ENCODE measurements around the gene CCDC185. TPM values are rescaled to one million over a fixed set of nuclear protein-coding genes. Genes with fewer than 3 reads are reported as not detected.
"Not testable (repeated sequence)": the region's sequence is repeated elsewhere in the genome, so short reads cannot be mapped to it uniquely, and the experiment has no call there.

The CCDC185 gene
- total RNA-seq, 3 donors from 2014 or later, result not detected

DNA sequence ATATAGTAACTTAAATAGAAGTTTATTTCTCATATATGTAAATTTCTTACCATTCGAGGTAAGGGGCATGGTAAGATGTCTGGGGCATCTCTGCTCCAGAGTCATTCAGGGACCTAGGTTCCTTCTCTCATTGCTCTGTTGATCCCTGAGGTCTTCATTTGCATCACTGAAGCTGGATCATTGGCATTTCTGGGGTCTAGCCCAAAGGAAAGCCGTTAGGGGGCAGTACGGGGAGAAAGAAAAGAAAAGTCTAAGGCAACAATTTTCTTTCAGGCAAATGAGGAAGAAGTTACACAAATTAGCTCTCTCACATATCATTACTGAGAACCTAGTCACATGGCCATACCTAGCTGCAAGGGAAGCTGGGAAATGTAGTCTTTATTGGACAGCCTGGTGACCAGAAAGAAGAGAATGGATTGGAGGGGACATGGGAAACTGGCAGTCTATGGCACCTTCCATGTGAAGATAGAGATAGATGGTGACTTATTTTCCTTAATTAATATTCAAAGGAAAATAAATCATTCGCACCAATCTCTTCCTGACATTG lies 19.1 kb upstream of the CCDC185 start:
- DNase-seq, result no peak
- Histone ChIP-seq H3K9me3 (no peaks in the 10 kb centered on the region), H3K36me3 (ENCODE audit: low read depth) (no peaks in the 10 kb centered on the region), H3K4me1 (ENCODE audit: low read depth) (no peaks in the 10 kb centered on the region), H3K4me3 (no peak overlapping the region)
- intact Hi-C loops (cut with DNase I, micrococcal nuclease), result no loop called here
- ATAC-seq, result no peak
- TF ChIP-seq, protein P1, sequence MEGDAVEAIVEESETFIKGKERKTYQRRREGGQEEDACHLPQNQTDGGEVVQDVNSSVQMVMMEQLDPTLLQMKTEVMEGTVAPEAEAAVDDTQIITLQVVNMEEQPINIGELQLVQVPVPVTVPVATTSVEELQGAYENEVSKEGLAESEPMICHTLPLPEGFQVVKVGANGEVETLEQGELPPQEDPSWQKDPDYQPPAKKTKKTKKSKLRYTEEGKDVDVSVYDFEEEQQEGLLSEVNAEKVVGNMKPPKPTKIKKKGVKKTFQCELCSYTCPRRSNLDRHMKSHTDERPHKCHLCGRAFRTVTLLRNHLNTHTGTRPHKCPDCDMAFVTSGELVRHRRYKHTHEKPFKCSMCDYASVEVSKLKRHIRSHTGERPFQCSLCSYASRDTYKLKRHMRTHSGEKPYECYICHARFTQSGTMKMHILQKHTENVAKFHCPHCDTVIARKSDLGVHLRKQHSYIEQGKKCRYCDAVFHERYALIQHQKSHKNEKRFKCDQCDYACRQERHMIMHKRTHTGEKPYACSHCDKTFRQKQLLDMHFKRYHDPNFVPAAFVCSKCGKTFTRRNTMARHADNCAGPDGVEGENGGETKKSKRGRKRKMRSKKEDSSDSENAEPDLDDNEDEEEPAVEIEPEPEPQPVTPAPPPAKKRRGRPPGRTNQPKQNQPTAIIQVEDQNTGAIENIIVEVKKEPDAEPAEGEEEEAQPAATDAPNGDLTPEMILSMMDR (IDR thresholded peaks at IDR 0.05), result no peak

DNA sequence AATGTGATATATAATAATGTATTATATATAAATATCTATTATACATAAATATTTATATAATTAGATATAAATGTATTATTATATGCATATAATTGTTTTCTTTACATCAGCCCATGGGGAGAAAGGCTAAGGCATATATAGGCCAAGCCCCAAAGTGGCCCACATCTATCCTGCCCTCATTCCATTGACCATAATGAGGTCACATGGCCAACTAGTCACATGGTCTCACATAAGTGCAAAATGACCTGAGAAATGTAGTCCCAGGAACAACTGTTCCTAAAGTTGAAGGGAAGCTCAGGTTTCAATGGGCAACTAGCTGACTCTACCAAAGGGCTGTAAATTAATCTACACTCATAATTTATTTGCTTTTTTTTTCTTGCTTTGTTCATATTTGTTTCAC lies 14.5 kb upstream of the CCDC185 start:
- Histone ChIP-seq H3K4me3 (no peak overlapping the region), H3K36me3 (ENCODE audit: low read depth) (no peaks in the 10 kb centered on the region), H3K4me1 (ENCODE audit: low read depth) (no peaks in the 10 kb centered on the region), H3K9me3 (no peaks in the 10 kb centered on the region)
- intact Hi-C loops (cut with DNase I, micrococcal nuclease), result no loop called here
- DNase-seq (no peak), ATAC-seq (no peak)
- TF ChIP-seq, protein P1 (IDR thresholded peaks at IDR 0.05), result no peak

DNA sequence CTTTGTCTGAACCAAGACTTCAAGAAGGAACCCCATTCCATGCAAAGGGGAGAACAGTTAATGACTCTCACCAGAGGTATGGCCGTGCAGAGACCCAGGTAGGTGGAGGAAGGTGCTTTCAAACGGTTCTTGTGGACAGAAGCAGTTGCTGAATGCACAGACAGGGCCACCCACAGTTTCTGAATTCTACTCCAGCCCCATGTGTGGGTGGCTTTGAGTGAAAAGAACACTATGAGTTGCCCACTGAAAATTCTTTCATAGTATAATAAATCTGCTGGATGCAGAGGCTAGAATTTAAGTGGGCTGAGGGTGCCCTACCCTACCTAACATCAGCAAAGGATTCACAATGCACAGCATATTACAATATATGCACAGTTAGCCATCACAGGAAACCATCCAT lies 7.2 kb upstream of the CCDC185 start:
- H3K9me3 ChIP-seq, result no peaks in the 10 kb centered on the region
- no peak for DNase-seq
- ATAC-seq, result no peak
- H3K36me3 ChIP-seq (ENCODE audit: low read depth), result no peaks in the 10 kb centered on the region
- no peaks in the 10 kb centered on the region for H3K4me1 ChIP-seq (ENCODE audit: low read depth)
- no peak overlapping the region for H3K4me3 ChIP-seq
- intact Hi-C loops (cut with DNase I, micrococcal nuclease), result no loop called here
- TF ChIP-seq, protein P1 (IDR thresholded peaks at IDR 0.05), result no peak

DNA sequence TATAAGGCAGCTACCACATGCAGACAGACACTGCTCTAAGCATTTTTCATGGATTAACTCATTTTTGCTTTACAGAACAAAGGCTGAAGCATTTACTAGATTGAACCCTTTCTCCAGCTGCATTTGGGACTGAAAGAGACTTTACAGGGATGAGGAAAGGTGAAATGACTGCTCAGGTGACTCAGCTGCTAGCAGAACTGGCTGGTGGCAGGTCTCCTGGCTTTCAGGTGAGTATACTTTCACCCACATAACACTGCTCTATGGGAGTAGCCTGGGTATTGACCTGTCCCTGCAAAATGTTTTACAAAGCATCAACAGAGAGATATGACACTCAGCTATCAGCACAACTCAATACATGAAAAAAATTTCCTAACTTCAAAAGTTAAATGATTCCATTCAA lies 2.6 kb upstream of the CCDC185 start:
- no peak for ATAC-seq
- H3K4me1 ChIP-seq (ENCODE audit: low read depth), result no peaks in the 10 kb centered on the region
- no peaks in the 10 kb centered on the region for H3K9me3 ChIP-seq
- TF ChIP-seq, protein P1 (IDR thresholded peaks at IDR 0.05), result no peak
- intact Hi-C loops (cut with DNase I, micrococcal nuclease), result no loop called here
- no peaks in the 10 kb centered on the region for H3K36me3 ChIP-seq (ENCODE audit: low read depth)
- H3K4me3 ChIP-seq, result no peak overlapping the region
- no peak for DNase-seq

GRCh38 chr1:223394242-223394641 lies 1.0 kb downstream of the CCDC185 start:
- Histone ChIP-seq H3K4me3 (no peak overlapping the region), H3K9me3 (no peaks in the 10 kb centered on the region), H3K36me3 (ENCODE audit: low read depth) (no peaks in the 10 kb centered on the region), H3K4me1 (ENCODE audit: low read depth) (no peaks in the 10 kb centered on the region)
- intact Hi-C loops (cut with DNase I, micrococcal nuclease), result no loop called here
- DNase-seq (no peak), ATAC-seq (no peak)
- TF ChIP-seq, protein P1 (IDR thresholded peaks at IDR 0.05), result no peak

DNA sequence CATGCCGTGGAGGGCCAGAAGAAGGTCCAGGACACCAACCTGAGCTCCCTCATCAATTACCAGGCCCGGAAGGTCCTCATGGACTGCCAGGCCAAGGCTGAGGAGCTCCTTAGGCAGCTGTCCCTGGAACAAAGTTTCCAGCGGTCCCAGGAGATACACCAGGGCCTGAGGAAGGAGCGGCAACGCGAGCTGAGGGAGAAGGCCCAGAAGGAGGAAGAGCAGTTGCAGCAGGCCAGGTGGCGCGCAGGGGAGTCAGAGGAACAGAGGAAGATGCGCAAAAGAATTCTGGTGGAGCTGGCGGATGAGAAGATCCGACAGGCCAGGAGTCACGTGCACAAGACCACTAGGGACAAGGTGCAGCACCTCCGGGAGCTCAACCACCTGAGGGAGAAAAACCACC lies 1.5 kb downstream of the CCDC185 start:
- intact Hi-C loops (cut with DNase I, micrococcal nuclease), result no loop called here
- no peaks in the 10 kb centered on the region for H3K36me3 ChIP-seq (ENCODE audit: low read depth)
- ATAC-seq (no peak), DNase-seq (no peak)
- TF ChIP-seq, protein P1 (IDR thresholded peaks at IDR 0.05), result no peak
- H3K9me3 ChIP-seq, result no peaks in the 10 kb centered on the region
- no peaks in the 10 kb centered on the region for H3K4me1 ChIP-seq (ENCODE audit: low read depth)
- H3K4me3 ChIP-seq, result no peak overlapping the region

DNA sequence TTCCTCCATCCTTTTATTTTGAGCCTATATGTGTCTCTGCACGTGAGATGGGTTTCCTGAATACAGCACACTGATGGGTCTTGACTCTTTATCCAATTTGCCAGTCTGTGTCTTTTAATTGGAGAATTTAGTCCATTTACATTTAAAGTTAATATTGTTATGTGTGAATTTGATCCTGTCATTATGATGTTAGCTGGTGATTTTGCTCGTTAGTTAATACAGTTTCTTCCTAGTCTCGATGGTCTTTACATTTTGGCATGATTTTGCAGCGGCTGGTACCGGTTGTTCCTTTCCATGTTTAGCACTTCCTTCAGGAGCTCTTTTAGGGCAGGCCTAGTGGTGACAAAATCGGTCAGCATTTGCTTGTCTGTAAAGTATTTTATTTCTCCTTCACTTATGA lies 6.2 kb downstream of the CCDC185 start:
- H3K9me3 ChIP-seq; DNase-seq; H3K4me3 ChIP-seq; ATAC-seq; H3K36me3 ChIP-seq (ENCODE audit: low read depth); intact Hi-C loops (cut with DNase I, micrococcal nuclease); H3K4me1 ChIP-seq (ENCODE audit: low read depth): not testable (repeated sequence)

All from mucosa of descending colon (tissue), 3 donors.